ENCODE measurements around the gene PRPF40B. TPM values are rescaled to one million over a fixed set of nuclear protein-coding genes. Genes with fewer than 3 reads are reported as not detected.

Gene PRPF40B
- total and polyA plus RNA-seq, 2 of the 13 experiments (the other 11 are each of a cell fraction or from before 2014, with no cell fraction given): 5.0 to 7.8 TPM

DNA sequence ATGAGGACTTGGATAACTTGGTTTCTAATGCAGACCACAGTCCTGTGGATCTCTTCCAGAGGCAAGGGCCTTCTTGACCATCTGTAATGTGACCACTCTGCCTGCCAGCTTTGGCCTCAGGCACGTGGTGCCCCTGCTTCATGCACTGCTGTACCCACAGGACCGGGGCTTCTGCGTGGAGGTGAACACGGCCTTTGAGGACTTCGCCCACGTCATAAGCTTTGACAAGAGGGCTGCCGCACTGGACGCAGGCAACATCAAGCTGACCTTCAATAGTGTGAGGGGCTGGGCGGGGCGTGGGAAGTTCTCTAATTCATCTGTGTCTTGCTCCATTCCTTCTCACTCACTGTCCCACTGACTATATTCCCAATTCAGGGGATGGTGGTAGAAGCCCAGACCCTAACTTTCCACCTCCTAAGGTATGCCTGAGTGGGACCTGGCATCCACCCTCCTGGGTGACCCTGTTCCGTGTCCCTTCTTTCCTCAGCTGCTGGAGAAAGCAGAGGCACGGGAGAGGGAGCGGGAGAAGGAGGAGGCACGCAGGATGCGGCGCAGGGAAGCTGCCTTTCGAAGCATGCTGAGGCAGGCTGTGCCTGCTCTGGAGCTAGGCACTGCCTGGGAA lies 18.5 kb downstream of the PRPF40B start (continued):
- TF ChIP-seq, protein P1, sequence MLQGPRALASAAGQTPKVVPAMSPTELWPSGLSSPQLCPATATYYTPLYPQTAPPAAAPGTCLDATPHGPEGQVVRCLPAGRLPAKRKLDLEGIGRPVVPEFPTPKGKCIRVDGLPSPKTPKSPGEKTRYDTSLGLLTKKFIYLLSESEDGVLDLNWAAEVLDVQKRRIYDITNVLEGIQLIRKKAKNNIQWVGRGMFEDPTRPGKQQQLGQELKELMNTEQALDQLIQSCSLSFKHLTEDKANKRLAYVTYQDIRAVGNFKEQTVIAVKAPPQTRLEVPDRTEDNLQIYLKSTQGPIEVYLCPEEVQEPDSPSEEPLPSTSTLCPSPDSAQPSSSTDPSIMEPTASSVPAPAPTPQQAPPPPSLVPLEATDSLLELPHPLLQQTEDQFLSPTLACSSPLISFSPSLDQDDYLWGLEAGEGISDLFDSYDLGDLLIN (CRISPR knock-in tag; IDR thresholded peaks at IDR 0.05; ENCODE audit: borderline replicate concordance): no peak
- TF ChIP-seq ZSCAN22 (CRISPR knock-in tag; IDR thresholded peaks at IDR 0.05) (0 out of 2 replicates have a peak, but pooled peaks have one; percentile 2), SP140L (CRISPR knock-in tag; IDR thresholded peaks at IDR 0.05; ENCODE audit: borderline replicate concordance) (no peak), EED (CRISPR knock-in tag; IDR thresholded peaks at IDR 0.05) (peak; percentile 3; the same call in 1 of the 2 replicates), TRIM24 (CRISPR knock-in tag; IDR thresholded peaks at IDR 0.05) (no peak), TEAD3 (CRISPR knock-in tag; optimal IDR thresholded peaks at IDR 0.05; ENCODE audit: borderline replicate concordance) (no peak), TBP (CRISPR knock-in tag; IDR thresholded peaks at IDR 0.05) (no peak), PLRG1 (conservative IDR thresholded peaks at IDR 0.05) (no peak), IKZF4 (CRISPR knock-in tag; IDR thresholded peaks at IDR 0.05; ENCODE audit: borderline replicate concordance, low read depth, not compliant biosample characterization) (peak; percentile 46), HOXA9 (CRISPR knock-in tag; IDR thresholded peaks at IDR 0.05; ENCODE audit: borderline replicate concordance) (no peak), ZFP37 (CRISPR knock-in tag; IDR thresholded peaks at IDR 0.05; ENCODE audit: borderline replicate concordance) (no peak), ZFP1 (CRISPR knock-in tag; IDR thresholded peaks at IDR 0.05) (no peak), ZNF780A (CRISPR knock-in tag; IDR thresholded peaks at IDR 0.05) (no peak), RAD21 (CRISPR knock-in tag; IDR thresholded peaks at IDR 0.05) (no peak)
- TF ChIP-seq, protein P2, sequence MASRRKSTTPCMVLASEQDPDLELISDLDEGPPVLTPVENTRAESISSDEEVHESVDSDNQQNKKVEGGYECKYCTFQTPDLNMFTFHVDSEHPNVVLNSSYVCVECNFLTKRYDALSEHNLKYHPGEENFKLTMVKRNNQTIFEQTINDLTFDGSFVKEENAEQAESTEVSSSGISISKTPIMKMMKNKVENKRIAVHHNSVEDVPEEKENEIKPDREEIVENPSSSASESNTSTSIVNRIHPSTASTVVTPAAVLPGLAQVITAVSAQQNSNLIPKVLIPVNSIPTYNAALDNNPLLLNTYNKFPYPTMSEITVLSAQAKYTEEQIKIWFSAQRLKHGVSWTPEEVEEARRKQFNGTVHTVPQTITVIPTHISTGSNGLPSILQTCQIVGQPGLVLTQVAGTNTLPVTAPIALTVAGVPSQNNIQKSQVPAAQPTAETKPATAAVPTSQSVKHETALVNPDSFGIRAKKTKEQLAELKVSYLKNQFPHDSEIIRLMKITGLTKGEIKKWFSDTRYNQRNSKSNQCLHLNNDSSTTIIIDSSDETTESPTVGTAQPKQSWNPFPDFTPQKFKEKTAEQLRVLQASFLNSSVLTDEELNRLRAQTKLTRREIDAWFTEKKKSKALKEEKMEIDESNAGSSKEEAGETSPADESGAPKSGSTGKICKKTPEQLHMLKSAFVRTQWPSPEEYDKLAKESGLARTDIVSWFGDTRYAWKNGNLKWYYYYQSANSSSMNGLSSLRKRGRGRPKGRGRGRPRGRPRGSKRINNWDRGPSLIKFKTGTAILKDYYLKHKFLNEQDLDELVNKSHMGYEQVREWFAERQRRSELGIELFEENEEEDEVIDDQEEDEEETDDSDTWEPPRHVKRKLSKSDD (CRISPR knock-in tag; IDR thresholded peaks at IDR 0.05; ENCODE audit: low read depth): no peak
- TF ChIP-seq, protein P3, sequence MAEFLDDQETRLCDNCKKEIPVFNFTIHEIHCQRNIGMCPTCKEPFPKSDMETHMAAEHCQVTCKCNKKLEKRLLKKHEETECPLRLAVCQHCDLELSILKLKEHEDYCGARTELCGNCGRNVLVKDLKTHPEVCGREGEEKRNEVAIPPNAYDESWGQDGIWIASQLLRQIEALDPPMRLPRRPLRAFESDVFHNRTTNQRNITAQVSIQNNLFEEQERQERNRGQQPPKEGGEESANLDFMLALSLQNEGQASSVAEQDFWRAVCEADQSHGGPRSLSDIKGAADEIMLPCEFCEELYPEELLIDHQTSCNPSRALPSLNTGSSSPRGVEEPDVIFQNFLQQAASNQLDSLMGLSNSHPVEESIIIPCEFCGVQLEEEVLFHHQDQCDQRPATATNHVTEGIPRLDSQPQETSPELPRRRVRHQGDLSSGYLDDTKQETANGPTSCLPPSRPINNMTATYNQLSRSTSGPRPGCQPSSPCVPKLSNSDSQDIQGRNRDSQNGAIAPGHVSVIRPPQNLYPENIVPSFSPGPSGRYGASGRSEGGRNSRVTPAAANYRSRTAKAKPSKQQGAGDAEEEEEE (CRISPR knock-in tag; IDR thresholded peaks at IDR 0.05; ENCODE audit: borderline replicate concordance): peak; percentile 50; the same call in 1 of the 2 replicates
- TF ChIP-seq, protein P4, sequence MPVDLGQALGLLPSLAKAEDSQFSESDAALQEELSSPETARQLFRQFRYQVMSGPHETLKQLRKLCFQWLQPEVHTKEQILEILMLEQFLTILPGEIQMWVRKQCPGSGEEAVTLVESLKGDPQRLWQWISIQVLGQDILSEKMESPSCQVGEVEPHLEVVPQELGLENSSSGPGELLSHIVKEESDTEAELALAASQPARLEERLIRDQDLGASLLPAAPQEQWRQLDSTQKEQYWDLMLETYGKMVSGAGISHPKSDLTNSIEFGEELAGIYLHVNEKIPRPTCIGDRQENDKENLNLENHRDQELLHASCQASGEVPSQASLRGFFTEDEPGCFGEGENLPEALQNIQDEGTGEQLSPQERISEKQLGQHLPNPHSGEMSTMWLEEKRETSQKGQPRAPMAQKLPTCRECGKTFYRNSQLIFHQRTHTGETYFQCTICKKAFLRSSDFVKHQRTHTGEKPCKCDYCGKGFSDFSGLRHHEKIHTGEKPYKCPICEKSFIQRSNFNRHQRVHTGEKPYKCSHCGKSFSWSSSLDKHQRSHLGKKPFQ (CRISPR knock-in tag; IDR thresholded peaks at IDR 0.05; ENCODE audit: insufficient replicate concordance): no peak
- TF ChIP-seq, protein P5, sequence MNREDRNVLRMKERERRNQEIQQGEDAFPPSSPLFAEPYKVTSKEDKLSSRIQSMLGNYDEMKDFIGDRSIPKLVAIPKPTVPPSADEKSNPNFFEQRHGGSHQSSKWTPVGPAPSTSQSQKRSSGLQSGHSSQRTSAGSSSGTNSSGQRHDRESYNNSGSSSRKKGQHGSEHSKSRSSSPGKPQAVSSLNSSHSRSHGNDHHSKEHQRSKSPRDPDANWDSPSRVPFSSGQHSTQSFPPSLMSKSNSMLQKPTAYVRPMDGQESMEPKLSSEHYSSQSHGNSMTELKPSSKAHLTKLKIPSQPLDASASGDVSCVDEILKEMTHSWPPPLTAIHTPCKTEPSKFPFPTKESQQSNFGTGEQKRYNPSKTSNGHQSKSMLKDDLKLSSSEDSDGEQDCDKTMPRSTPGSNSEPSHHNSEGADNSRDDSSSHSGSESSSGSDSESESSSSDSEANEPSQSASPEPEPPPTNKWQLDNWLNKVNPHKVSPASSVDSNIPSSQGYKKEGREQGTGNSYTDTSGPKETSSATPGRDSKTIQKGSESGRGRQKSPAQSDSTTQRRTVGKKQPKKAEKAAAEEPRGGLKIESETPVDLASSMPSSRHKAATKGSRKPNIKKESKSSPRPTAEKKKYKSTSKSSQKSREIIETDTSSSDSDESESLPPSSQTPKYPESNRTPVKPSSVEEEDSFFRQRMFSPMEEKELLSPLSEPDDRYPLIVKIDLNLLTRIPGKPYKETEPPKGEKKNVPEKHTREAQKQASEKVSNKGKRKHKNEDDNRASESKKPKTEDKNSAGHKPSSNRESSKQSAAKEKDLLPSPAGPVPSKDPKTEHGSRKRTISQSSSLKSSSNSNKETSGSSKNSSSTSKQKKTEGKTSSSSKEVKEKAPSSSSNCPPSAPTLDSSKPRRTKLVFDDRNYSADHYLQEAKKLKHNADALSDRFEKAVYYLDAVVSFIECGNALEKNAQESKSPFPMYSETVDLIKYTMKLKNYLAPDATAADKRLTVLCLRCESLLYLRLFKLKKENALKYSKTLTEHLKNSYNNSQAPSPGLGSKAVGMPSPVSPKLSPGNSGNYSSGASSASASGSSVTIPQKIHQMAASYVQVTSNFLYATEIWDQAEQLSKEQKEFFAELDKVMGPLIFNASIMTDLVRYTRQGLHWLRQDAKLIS (CRISPR knock-in tag; IDR thresholded peaks at IDR 0.05): no peak

Measured in HepG2 (cell line).